ENCODE data around the gene PRR30. TPM values are rescaled to one million over a fixed set of nuclear protein-coding genes. Genes with fewer than 3 reads are reported as not detected.

Gene PRR30
- total RNA-seq, 3 donors from 2014 or later (not counting 1 experiment from before 2014, with no cell fraction given) = not detected

DNA sequence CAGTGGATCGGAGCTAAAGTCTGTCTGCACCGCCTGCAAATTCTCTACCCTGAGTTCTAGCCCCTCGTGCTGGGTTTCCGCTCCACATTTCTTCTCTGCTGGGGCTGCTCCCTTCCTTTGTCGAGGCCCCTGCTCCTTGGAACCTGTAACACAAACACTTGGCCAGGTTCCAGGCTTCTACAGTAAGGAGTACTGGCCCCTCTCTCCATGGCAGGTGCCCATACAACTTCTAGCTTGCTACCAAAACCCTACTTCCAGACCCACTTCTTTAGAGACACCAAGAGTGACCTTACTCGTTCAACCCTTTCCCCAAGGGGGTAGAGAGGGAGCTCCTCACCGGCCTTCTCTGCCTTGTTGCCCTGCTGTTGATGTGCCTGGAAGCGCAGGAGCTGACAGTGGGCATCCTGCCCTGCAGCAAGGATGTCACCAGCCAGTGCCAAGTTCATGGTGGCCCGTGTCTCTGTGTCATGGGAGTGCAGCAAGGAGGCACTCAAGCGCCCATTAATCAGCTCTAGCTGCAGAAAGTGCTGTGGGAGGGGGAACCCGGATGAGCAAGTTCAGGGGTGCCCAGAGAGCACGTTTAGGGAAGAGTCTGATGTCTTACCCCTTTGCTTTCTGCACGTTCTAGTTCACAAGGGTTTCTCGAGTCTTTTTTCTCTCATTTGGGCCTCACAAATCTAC is 5.9 kb downstream of the PRR30 start:
- Histone ChIP-seq H3K4me3 (ENCODE audit: low read length) (peak overlapping the region; percentile 70), H3K36me3 (ENCODE audit: control insufficient read depth, insufficient read depth, low read length) (peaks cover 29% of the 10 kb centered on the region), H3K27me3 (ENCODE audit: control insufficient read depth, insufficient read depth, low read length) (no peaks in the 10 kb centered on the region), H3K27ac (ENCODE audit: low read length) (no peak overlapping the region), H3K9me3 (ENCODE audit: control insufficient read depth, insufficient read depth, low read length) (no peaks in the 10 kb centered on the region), H3K4me1 (ENCODE audit: control insufficient read depth, insufficient read depth, low read length) (peaks cover 24% of the 10 kb centered on the region)
- Mint-ChIP-seq H3K4me1 (peaks cover 18 to 34% of the 10 kb centered on the region in 2 donors), H3K27ac (peak overlapping the region; percentile 94 to 97), H3K36me3 (no peaks in the 10 kb centered on the region), H3K9me3 (no peaks in the 10 kb centered on the region), H3K4me3 (peak overlapping the region; percentile 97), H3K27me3 (ENCODE audit: low read depth in 2 of 2) (no peaks in the 10 kb centered on the region)
- DNase-seq (peak in 1 of 2 donors; percentile 44), ATAC-seq (no peak)
- TF ChIP-seq, protein P1, sequence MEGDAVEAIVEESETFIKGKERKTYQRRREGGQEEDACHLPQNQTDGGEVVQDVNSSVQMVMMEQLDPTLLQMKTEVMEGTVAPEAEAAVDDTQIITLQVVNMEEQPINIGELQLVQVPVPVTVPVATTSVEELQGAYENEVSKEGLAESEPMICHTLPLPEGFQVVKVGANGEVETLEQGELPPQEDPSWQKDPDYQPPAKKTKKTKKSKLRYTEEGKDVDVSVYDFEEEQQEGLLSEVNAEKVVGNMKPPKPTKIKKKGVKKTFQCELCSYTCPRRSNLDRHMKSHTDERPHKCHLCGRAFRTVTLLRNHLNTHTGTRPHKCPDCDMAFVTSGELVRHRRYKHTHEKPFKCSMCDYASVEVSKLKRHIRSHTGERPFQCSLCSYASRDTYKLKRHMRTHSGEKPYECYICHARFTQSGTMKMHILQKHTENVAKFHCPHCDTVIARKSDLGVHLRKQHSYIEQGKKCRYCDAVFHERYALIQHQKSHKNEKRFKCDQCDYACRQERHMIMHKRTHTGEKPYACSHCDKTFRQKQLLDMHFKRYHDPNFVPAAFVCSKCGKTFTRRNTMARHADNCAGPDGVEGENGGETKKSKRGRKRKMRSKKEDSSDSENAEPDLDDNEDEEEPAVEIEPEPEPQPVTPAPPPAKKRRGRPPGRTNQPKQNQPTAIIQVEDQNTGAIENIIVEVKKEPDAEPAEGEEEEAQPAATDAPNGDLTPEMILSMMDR (IDR thresholded peaks at IDR 0.05) = no peak
- 56% methylated on average over 14 of the region's 14 CpGs for WGBS (ENCODE audit: insufficient coverage)
- intact Hi-C loops (cut with micrococcal nuclease) = loop anchor here (5.0 to 10.0 kb wide), 2 partner anchors 49 to 81 kb away; partner anchors contain the start of genes AGBL5 and KHK

DNA sequence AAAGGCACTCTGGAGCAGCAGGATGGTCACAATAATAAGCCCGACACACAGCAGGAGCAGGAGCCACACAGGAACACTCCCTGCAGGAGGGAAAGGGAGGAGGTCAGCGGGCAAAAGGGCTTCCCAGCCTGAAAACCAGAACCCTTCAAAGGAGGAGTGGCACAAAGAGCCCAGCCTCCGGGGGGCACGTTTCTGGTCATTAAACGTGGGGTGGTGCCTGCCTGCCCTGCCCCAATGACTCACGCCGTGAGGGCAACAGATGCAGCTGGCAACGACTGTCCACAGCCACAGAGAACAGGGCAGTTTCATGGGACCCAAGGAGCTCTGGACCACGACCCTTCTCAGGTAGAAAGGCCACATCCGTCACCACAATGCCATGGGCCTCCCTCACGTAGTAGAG is 7.8 kb downstream of the PRR30 start:
- Mint-ChIP-seq H3K4me3 (no peak overlapping the region), H3K27me3 (ENCODE audit: low read depth in 2 of 2) (no peaks in the 10 kb centered on the region), H3K27ac (no peak overlapping the region), H3K4me1 (peaks cover 18 to 34% of the 10 kb centered on the region in 2 donors), H3K36me3 (no peaks in the 10 kb centered on the region), H3K9me3 (no peaks in the 10 kb centered on the region)
- H3K36me3 ChIP-seq (ENCODE audit: control insufficient read depth, insufficient read depth, low read length) = peaks cover 29% of the 10 kb centered on the region
- intact Hi-C loops (cut with micrococcal nuclease) = loop anchor here (5.0 to 10.0 kb wide), 2 partner anchors 47 to 79 kb away; partner anchors contain the start of genes AGBL5 and KHK
- H3K27ac ChIP-seq (ENCODE audit: low read length) = no peak overlapping the region
- 95% methylated on average over 11 of the region's 11 CpGs for WGBS (ENCODE audit: insufficient coverage)
- ATAC-seq (no peak), DNase-seq (peak in 1 of 2 donors; percentile 1)
- H3K4me1 ChIP-seq (ENCODE audit: control insufficient read depth, insufficient read depth, low read length) = peaks cover 24% of the 10 kb centered on the region
- H3K27me3 ChIP-seq (ENCODE audit: control insufficient read depth, insufficient read depth, low read length) = no peaks in the 10 kb centered on the region
- TF ChIP-seq, protein P1 (IDR thresholded peaks at IDR 0.05) = no peak
- H3K9me3 ChIP-seq (ENCODE audit: control insufficient read depth, insufficient read depth, low read length) = no peaks in the 10 kb centered on the region
- no peak overlapping the region for H3K4me3 ChIP-seq (ENCODE audit: low read length)

DNA sequence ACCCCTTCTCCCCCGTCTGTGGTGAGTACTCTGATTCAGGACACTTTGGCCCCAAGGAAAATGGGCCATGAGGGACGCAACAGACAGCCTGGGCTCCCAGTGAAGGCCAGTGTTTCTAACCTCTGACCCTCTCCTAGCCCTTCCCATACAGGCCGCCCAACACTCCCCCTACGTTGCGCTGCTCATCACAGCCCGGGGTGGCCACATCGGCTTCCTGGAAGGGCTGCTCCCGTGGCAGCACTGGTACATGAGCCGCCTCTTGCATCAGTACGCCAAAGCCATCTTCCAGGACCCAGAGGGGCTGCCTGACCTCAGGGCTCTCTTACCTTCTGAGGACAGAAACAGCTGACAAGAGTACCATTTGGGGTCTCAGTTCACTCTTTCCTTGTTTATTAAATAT is 8.8 kb downstream of the PRR30 start:
- peak overlapping the region in 1 of 2 donors; percentile 74 for H3K27ac Mint-ChIP-seq
- peaks cover 24% of the 10 kb centered on the region for H3K4me1 ChIP-seq (ENCODE audit: control insufficient read depth, insufficient read depth, low read length)
- no peaks in the 10 kb centered on the region for H3K9me3 ChIP-seq (ENCODE audit: control insufficient read depth, insufficient read depth, low read length)
- intact Hi-C loops (cut with micrococcal nuclease) = loop anchor here (5.0 to 10.0 kb wide), 2 partner anchors 46 to 78 kb away; partner anchors contain the start of genes AGBL5 and KHK
- DNase-seq = peak in 1 of 2 donors; percentile 1
- H3K4me1 Mint-ChIP-seq = peaks cover 18 to 34% of the 10 kb centered on the region in 2 donors
- WGBS (ENCODE audit: insufficient coverage) = 90% methylated on average over 10 of the region's 10 CpGs
- ATAC-seq = no peak
- H3K36me3 Mint-ChIP-seq = no peaks in the 10 kb centered on the region
- H3K36me3 ChIP-seq (ENCODE audit: control insufficient read depth, insufficient read depth, low read length) = peaks cover 29% of the 10 kb centered on the region
- H3K27me3 Mint-ChIP-seq (ENCODE audit: low read depth in 2 of 2) = no peaks in the 10 kb centered on the region
- no peak overlapping the region for H3K27ac ChIP-seq (ENCODE audit: low read length)
- no peaks in the 10 kb centered on the region for H3K27me3 ChIP-seq (ENCODE audit: control insufficient read depth, insufficient read depth, low read length)
- TF ChIP-seq, protein P1 (IDR thresholded peaks at IDR 0.05) = no peak
- no peak overlapping the region for H3K4me3 Mint-ChIP-seq
- H3K9me3 Mint-ChIP-seq = no peaks in the 10 kb centered on the region
- no peak overlapping the region for H3K4me3 ChIP-seq (ENCODE audit: low read length)
